Epithelial cell of proximal tubule (primary cell): ENCODE data around the gene SCAP. TPM values are rescaled to one million over a fixed set of nuclear protein-coding genes. Genes with fewer than 3 reads are reported as not detected.
"Not testable (repeated sequence)": the region's sequence is repeated elsewhere in the genome, so short reads cannot be mapped to it uniquely, and the experiment has no call there.

Experiments
- DNase-seq: peaks from one replicate; pipeline ENCODE4 v3.0.0-alpha.2; 2011; ENCODE audit warnings: low read depth
- H3K4me3 ChIP-seq: 2 replicates; pipeline ENCODE4 v1.5.1; 2011; ENCODE audit warnings: low read depth, mild to moderate bottlenecking, low read length
- CTCF ChIP-seq: conservative IDR thresholded peaks from 2 replicates; pipeline ENCODE4 v1.5.1; 2012; ENCODE audit warnings: low read depth, mild to moderate bottlenecking, low read length
- total RNA-seq: library from RNA; depleted of rRNA; stranded (reverse); fragments of >200 nt; gene quantifications from 2 replicates; pipeline ENCODE4 v1.2.3, GENCODE V29; 2015

The SCAP gene
- total RNA-seq, 1 donor from 2014 or later, result 52.8 TPM

- TF ChIP-seq CTCF, result no peak
- no peak overlapping the region for H3K4me3 ChIP-seq
- DNase-seq, result no peak
Observed at GRCh38 chr3:47515100-47515499, 39.4 kb upstream of the SCAP start.

GRCh38 chr3:47513125-47513929 lies 37.6 kb upstream of the SCAP start, which contains the start of gene ELP6:
TSS of gene ELP6 (minus strand) at chr3:47513712. CDS start at chr3:47513590, 122 bp downstream.
- DNase-seq, result no peak
- H3K4me3 ChIP-seq, result peak within 1 kb of the TSS; percentile 89
- peak; percentile 53 for TF ChIP-seq CTCF

- DNase-seq, result no peak
- TF ChIP-seq CTCF, result no peak
- peak overlapping the region; percentile 89 for H3K4me3 ChIP-seq
Observed at GRCh38 chr3:47512416-47513124, 36.8 kb upstream of the SCAP start.

GRCh38 chr3:47505267-47505666 lies 29.5 kb upstream of the SCAP start:
- not testable (repeated sequence) for DNase-seq, H3K4me3 ChIP-seq

GRCh38 chr3:47504113-47504512 lies 28.4 kb upstream of the SCAP start:
- H3K4me3 ChIP-seq, result no peak overlapping the region
- DNase-seq, result no peak
- no peak for TF ChIP-seq CTCF

- no peak for TF ChIP-seq CTCF
- no peak for DNase-seq
- H3K4me3 ChIP-seq, result no peak overlapping the region
Observed at GRCh38 chr3:47503033-47503432, 27.3 kb upstream of the SCAP start.

- no peak for DNase-seq
- no peak overlapping the region for H3K4me3 ChIP-seq
- no peak for TF ChIP-seq CTCF
Observed at GRCh38 chr3:47496892-47497291, 21.2 kb upstream of the SCAP start.
